Heart left ventricle (tissue), 13 donors: Measurements from ENCODE around the gene DNAH5.

Experiments used
- POLR2A ChIP-seq, 2 donors: fragments of 450-650 bp; IDR thresholded peaks; one replicate each; pipeline ENCODE4 v1.6.1; 2017; ENCODE audit warnings: antibody characterized with exemption in 2 of 2, mild to moderate bottlenecking in 2 of 2, moderate library complexity in 2 of 2
- TF ChIP-seq, protein P1 (sequence below), 12 donors: fragments of 200-600 bp; sonication (generic) in 4 of 12; IDR thresholded peaks; one replicate each; pipeline versions ENCODE4 v1.5.0 to v1.8.0; 2018 to 2022; ENCODE audit warnings: antibody characterized with exemption in 12 of 12, mild to moderate bottlenecking in 5 of 12
- donor health status: ischemic (EF 13 %, LVEDD 7.1; RV severe dilation, severe dysfunction).
- donor health status: DM: no; HTN: yes; CAD: no.
- donor health status: DM: no; HTN: no; CAD: no.
- donor health status: ischemic (EF 25% LVEDD 6.9; RV normal size, moderate dysfunction).
- donor health status: ischemic (EF 25% LVEDD 5.7; RV mildly dilated, moderate dysfunction).
- donor health status: ischemic (EF 35%, LVEDD 5.7; RV mildly dilated, moderate dysfunction).
- donor health status: nonischemic (EF 11% LVEDD 7.7; RV severe dilation, severe dysfunction).
- donor health status: DM: yes; HTN: yes; CAD: no.
- donor health status: PGD.
- donor health status: ischemic (EF 29% LVEDD 5.4; RV normal size, mild dysfunction).
- donor health status: nonischemic (EF 23%, LVEDD 6.1; RV moderate dilation, normal function).

DNA sequence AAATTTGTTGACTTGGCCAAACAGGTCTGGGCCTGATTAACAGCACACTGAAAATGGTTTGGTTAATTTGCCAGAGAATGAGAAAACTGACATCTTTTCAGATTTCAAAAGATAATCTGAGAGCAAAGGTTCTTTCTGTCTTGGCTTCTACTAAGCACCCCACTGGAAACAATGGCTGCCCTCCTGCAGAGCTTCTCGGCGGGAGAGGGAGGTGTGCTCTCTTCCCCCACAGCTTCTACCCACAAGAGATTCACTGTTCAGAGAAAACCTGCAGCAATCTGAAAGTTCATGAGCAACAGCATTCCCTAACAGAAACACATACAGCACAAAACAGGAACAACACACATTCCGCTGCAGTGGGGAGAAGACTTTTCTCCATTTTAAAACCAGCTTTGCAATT lies 3.0 kb downstream of the DNAH5 start:
- TF ChIP-seq POLR2A (IDR thresholded peaks at IDR 0.05): no peak
- TF ChIP-seq, protein P1, sequence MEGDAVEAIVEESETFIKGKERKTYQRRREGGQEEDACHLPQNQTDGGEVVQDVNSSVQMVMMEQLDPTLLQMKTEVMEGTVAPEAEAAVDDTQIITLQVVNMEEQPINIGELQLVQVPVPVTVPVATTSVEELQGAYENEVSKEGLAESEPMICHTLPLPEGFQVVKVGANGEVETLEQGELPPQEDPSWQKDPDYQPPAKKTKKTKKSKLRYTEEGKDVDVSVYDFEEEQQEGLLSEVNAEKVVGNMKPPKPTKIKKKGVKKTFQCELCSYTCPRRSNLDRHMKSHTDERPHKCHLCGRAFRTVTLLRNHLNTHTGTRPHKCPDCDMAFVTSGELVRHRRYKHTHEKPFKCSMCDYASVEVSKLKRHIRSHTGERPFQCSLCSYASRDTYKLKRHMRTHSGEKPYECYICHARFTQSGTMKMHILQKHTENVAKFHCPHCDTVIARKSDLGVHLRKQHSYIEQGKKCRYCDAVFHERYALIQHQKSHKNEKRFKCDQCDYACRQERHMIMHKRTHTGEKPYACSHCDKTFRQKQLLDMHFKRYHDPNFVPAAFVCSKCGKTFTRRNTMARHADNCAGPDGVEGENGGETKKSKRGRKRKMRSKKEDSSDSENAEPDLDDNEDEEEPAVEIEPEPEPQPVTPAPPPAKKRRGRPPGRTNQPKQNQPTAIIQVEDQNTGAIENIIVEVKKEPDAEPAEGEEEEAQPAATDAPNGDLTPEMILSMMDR (IDR thresholded peaks at IDR 0.05): no peak
